ENCODE data around the gene BABAM2.
A peak's percentile ranks its signal among the peaks of the same experiment; 100 is the strongest.

The BABAM2 gene

GRCh38 chr2:27885234-27885633 lies 5.3 kb upstream of the BABAM2 start:
- H3K27ac ChIP-seq (ENCODE audit: low read depth, low read length), result no peak overlapping the region
- H3K4me1 ChIP-seq (ENCODE audit: control insufficient read depth, insufficient read depth, low read length), result no peaks in the 10 kb centered on the region

GRCh38 chr2:27885661-27886060 lies 4.9 kb upstream of the BABAM2 start:
- no peaks in the 10 kb centered on the region for H3K36me3 ChIP-seq (ENCODE audit: control insufficient read depth, insufficient read depth, low read length)
- no peak overlapping the region for H3K27ac ChIP-seq (ENCODE audit: low read depth, low read length)
- H3K9ac ChIP-seq (ENCODE audit: low read length), result no peak overlapping the region
- no peak overlapping the region for H3K4me3 ChIP-seq (ENCODE audit: low read length)
- H3K27me3 ChIP-seq (ENCODE audit: control insufficient read depth, insufficient read depth, low read length), result no peaks in the 10 kb centered on the region
- H3K4me1 ChIP-seq (ENCODE audit: control insufficient read depth, insufficient read depth, low read length), result no peaks in the 10 kb centered on the region

More at GRCh38 chr2:27885234-27885633, 5.3 kb upstream of the BABAM2 start:
- H3K36me3 ChIP-seq (ENCODE audit: control insufficient read depth, insufficient read depth, low read length), result no peaks in the 10 kb centered on the region
- no peaks in the 10 kb centered on the region for H3K27me3 ChIP-seq (ENCODE audit: control insufficient read depth, insufficient read depth, low read length)
- no peak overlapping the region for H3K4me3 ChIP-seq (ENCODE audit: low read length)
- H3K9ac ChIP-seq (ENCODE audit: low read length), result no peak overlapping the region

GRCh38 chr2:27886322-27886721 lies 4.2 kb upstream of the BABAM2 start:
- H3K4me1 ChIP-seq (ENCODE audit: control insufficient read depth, insufficient read depth, low read length), result peaks cover 4% of the 10 kb centered on the region
- H3K36me3 ChIP-seq (ENCODE audit: control insufficient read depth, insufficient read depth, low read length), result no peaks in the 10 kb centered on the region
- no peaks in the 10 kb centered on the region for H3K27me3 ChIP-seq (ENCODE audit: control insufficient read depth, insufficient read depth, low read length)
- no peak overlapping the region for H3K9ac ChIP-seq (ENCODE audit: low read length)
- no peak overlapping the region for H3K4me3 ChIP-seq (ENCODE audit: low read length)
- no peak overlapping the region for H3K27ac ChIP-seq (ENCODE audit: low read depth, low read length)

GRCh38 chr2:27887111-27887510 lies 3.4 kb upstream of the BABAM2 start:
- Histone ChIP-seq H3K27ac (ENCODE audit: low read depth, low read length) (no peak overlapping the region), H3K4me1 (ENCODE audit: control insufficient read depth, insufficient read depth, low read length) (peaks cover 4% of the 10 kb centered on the region), H3K4me3 (ENCODE audit: low read length) (no peak overlapping the region), H3K36me3 (ENCODE audit: control insufficient read depth, insufficient read depth, low read length) (no peaks in the 10 kb centered on the region), H3K27me3 (ENCODE audit: control insufficient read depth, insufficient read depth, low read length) (no peaks in the 10 kb centered on the region), H3K9ac (ENCODE audit: low read length) (no peak overlapping the region)

- no peak overlapping the region for H3K27ac ChIP-seq (ENCODE audit: low read depth, low read length)
- no peak overlapping the region for H3K4me3 ChIP-seq (ENCODE audit: low read length)
- no peaks in the 10 kb centered on the region for H3K27me3 ChIP-seq (ENCODE audit: control insufficient read depth, insufficient read depth, low read length)
- no peak overlapping the region for H3K9ac ChIP-seq (ENCODE audit: low read length)
- peaks cover 4% of the 10 kb centered on the region for H3K4me1 ChIP-seq (ENCODE audit: control insufficient read depth, insufficient read depth, low read length)
- H3K36me3 ChIP-seq (ENCODE audit: control insufficient read depth, insufficient read depth, low read length), result no peaks in the 10 kb centered on the region
Observed at GRCh38 chr2:27887830-27888229, 2.7 kb upstream of the BABAM2 start.

- peak overlapping the region; percentile 94 for H3K27ac ChIP-seq (ENCODE audit: low read depth, low read length)
- no peak overlapping the region for H3K4me3 ChIP-seq (ENCODE audit: low read length)
- H3K27me3 ChIP-seq (ENCODE audit: control insufficient read depth, insufficient read depth, low read length), result no peaks in the 10 kb centered on the region
- H3K9ac ChIP-seq (ENCODE audit: low read length), result no peak overlapping the region
- no peaks in the 10 kb centered on the region for H3K36me3 ChIP-seq (ENCODE audit: control insufficient read depth, insufficient read depth, low read length)
- H3K4me1 ChIP-seq (ENCODE audit: control insufficient read depth, insufficient read depth, low read length), result peaks cover 4% of the 10 kb centered on the region
Observed at GRCh38 chr2:27888790-27889189, 1.7 kb upstream of the BABAM2 start.

GRCh38 chr2:27889774-27890145 lies 769 bp upstream of the BABAM2 start:
- Histone ChIP-seq H3K36me3 (ENCODE audit: control insufficient read depth, insufficient read depth, low read length) (no peaks in the 10 kb centered on the region), H3K27me3 (ENCODE audit: control insufficient read depth, insufficient read depth, low read length) (no peaks in the 10 kb centered on the region), H3K4me3 (ENCODE audit: low read length) (peak overlapping the region; percentile 100), H3K9ac (ENCODE audit: low read length) (peak overlapping the region; percentile 94), H3K27ac (ENCODE audit: low read depth, low read length) (peak overlapping the region; percentile 94), H3K4me1 (ENCODE audit: control insufficient read depth, insufficient read depth, low read length) (peaks cover 4% of the 10 kb centered on the region)

- Histone ChIP-seq H3K27me3 (ENCODE audit: control insufficient read depth, insufficient read depth, low read length) (no peaks in the 10 kb centered on the region), H3K27ac (ENCODE audit: low read depth, low read length) (peak overlapping the region; percentile 94), H3K36me3 (ENCODE audit: control insufficient read depth, insufficient read depth, low read length) (no peaks in the 10 kb centered on the region), H3K4me1 (ENCODE audit: control insufficient read depth, insufficient read depth, low read length) (peaks cover 4% of the 10 kb centered on the region), H3K9ac (ENCODE audit: low read length) (peak overlapping the region; percentile 79), H3K4me3 (ENCODE audit: low read length) (peak overlapping the region; percentile 100)
Observed at GRCh38 chr2:27890924-27891672, 569 bp downstream of the BABAM2 start.

- peak overlapping the region; percentile 94 for H3K27ac ChIP-seq (ENCODE audit: low read depth, low read length)
- peak overlapping the region; percentile 100 for H3K4me3 ChIP-seq (ENCODE audit: low read length)
- peaks cover 4% of the 10 kb centered on the region for H3K4me1 ChIP-seq (ENCODE audit: control insufficient read depth, insufficient read depth, low read length)
- H3K9ac ChIP-seq (ENCODE audit: low read length), result no peak overlapping the region
- no peaks in the 10 kb centered on the region for H3K27me3 ChIP-seq (ENCODE audit: control insufficient read depth, insufficient read depth, low read length)
- no peaks in the 10 kb centered on the region for H3K36me3 ChIP-seq (ENCODE audit: control insufficient read depth, insufficient read depth, low read length)
Observed at GRCh38 chr2:27891673-27892105, 1.2 kb downstream of the BABAM2 start.

GRCh38 chr2:27893006-27893405 lies 2.5 kb downstream of the BABAM2 start:
- H3K27me3 ChIP-seq (ENCODE audit: control insufficient read depth, insufficient read depth, low read length), result no peaks in the 10 kb centered on the region
- H3K4me3 ChIP-seq (ENCODE audit: low read length), result no peak overlapping the region
- H3K9ac ChIP-seq (ENCODE audit: low read length), result no peak overlapping the region
- H3K4me1 ChIP-seq (ENCODE audit: control insufficient read depth, insufficient read depth, low read length), result peaks cover 4% of the 10 kb centered on the region
- H3K36me3 ChIP-seq (ENCODE audit: control insufficient read depth, insufficient read depth, low read length), result peaks cover 4% of the 10 kb centered on the region
- H3K27ac ChIP-seq (ENCODE audit: low read depth, low read length), result no peak overlapping the region

GRCh38 chr2:27897717-27898116 lies 7.2 kb downstream of the BABAM2 start:
- H3K9ac ChIP-seq (ENCODE audit: low read length), result no peak overlapping the region
- no peaks in the 10 kb centered on the region for H3K4me1 ChIP-seq (ENCODE audit: control insufficient read depth, insufficient read depth, low read length)
- H3K27ac ChIP-seq (ENCODE audit: low read depth, low read length), result no peak overlapping the region
- H3K36me3 ChIP-seq (ENCODE audit: control insufficient read depth, insufficient read depth, low read length), result peaks cover 4% of the 10 kb centered on the region
- H3K27me3 ChIP-seq (ENCODE audit: control insufficient read depth, insufficient read depth, low read length), result no peaks in the 10 kb centered on the region
- no peak overlapping the region for H3K4me3 ChIP-seq (ENCODE audit: low read length)

GRCh38 chr2:27901234-27901633 lies 10.7 kb downstream of the BABAM2 start:
- Histone ChIP-seq H3K4me1 (ENCODE audit: control insufficient read depth, insufficient read depth, low read length) (no peaks in the 10 kb centered on the region), H3K27me3 (ENCODE audit: control insufficient read depth, insufficient read depth, low read length) (no peaks in the 10 kb centered on the region), H3K36me3 (ENCODE audit: control insufficient read depth, insufficient read depth, low read length) (peaks cover 4% of the 10 kb centered on the region), H3K9ac (ENCODE audit: low read length) (no peak overlapping the region), H3K27ac (ENCODE audit: low read depth, low read length) (no peak overlapping the region), H3K4me3 (ENCODE audit: low read length) (no peak overlapping the region)

- H3K9ac ChIP-seq (ENCODE audit: low read length), result no peak overlapping the region
- H3K36me3 ChIP-seq (ENCODE audit: control insufficient read depth, insufficient read depth, low read length), result no peaks in the 10 kb centered on the region
- H3K4me3 ChIP-seq (ENCODE audit: low read length), result no peak overlapping the region
- no peak overlapping the region for H3K27ac ChIP-seq (ENCODE audit: low read depth, low read length)
- no peaks in the 10 kb centered on the region for H3K4me1 ChIP-seq (ENCODE audit: control insufficient read depth, insufficient read depth, low read length)
- H3K27me3 ChIP-seq (ENCODE audit: control insufficient read depth, insufficient read depth, low read length), result no peaks in the 10 kb centered on the region
Observed at GRCh38 chr2:27902098-27902497, 11.6 kb downstream of the BABAM2 start.
